ENCODE results near the gene DRD4. TPM values are rescaled to one million over a fixed set of nuclear protein-coding genes. Genes with fewer than 3 reads are reported as not detected.

Gene DRD4
- total RNA-seq, 1 donor from 2014 or later = 0.16 TPM

GRCh38 chr11:618856-619627 is 18.0 kb upstream of the DRD4 start:
- ATAC-seq (no peak), DNase-seq (ENCODE audit: missing footprints) (no peak)
- intact Hi-C loops (cut with DNase I) = loop anchor here (5.0 kb wide), 1 partner anchor 73 kb away; no protein-coding TSS in a partner anchor

- no peak for DNase-seq (ENCODE audit: missing footprints)
- no peak for ATAC-seq
- intact Hi-C loops (cut with DNase I) = loop anchor here (5.0 kb wide), 1 partner anchor 73 kb away; no protein-coding TSS in a partner anchor
These were observed 17.4 kb upstream of the DRD4 start for GRCh38 chr11:619628-620050.

GRCh38 chr11:620201-620600 is 16.9 kb upstream of the DRD4 start:
- DNase-seq (ENCODE audit: missing footprints) (no peak), ATAC-seq (no peak)
- intact Hi-C loops (cut with DNase I) = no loop called here

- no peak for DNase-seq (ENCODE audit: missing footprints)
- intact Hi-C loops (cut with DNase I) = no loop called here
These were observed 15.9 kb upstream of the DRD4 start for GRCh38 chr11:620935-621814.

GRCh38 chr11:621838-622237 is 15.2 kb upstream of the DRD4 start:
- ATAC-seq = no peak
- intact Hi-C loops (cut with DNase I) = no loop called here
- no peak for DNase-seq (ENCODE audit: missing footprints)

More at GRCh38 chr11:620935-621814, 15.9 kb upstream of the DRD4 start:
- no peak for ATAC-seq

- DNase-seq (ENCODE audit: missing footprints) = no peak
- no peak for ATAC-seq
- intact Hi-C loops (cut with DNase I) = no loop called here
These were observed 13.7 kb upstream of the DRD4 start for GRCh38 chr11:623349-623869.

GRCh38 chr11:623999-624704 is 12.9 kb upstream of the DRD4 start:
- intact Hi-C loops (cut with DNase I) = no loop called here
- ATAC-seq (no peak), DNase-seq (ENCODE audit: missing footprints) (no peak)

- intact Hi-C loops (cut with DNase I) = loop anchor here (5.0 kb wide), 1 partner anchor 68 kb away; no protein-coding TSS in a partner anchor
- DNase-seq (ENCODE audit: missing footprints) (peak; percentile 49), ATAC-seq (no peak)
These were observed 12.1 kb upstream of the DRD4 start, which contains the start of gene CDHR5 for GRCh38 chr11:624705-625635. CDHR5 (minus strand) TSS chr11:624955; CDS start chr11:624902, 53 bp downstream.

- DNase-seq (ENCODE audit: missing footprints) = peak; percentile 43
- intact Hi-C loops (cut with DNase I) = loop anchor here (5.0 kb wide), 1 partner anchor 68 kb away; no protein-coding TSS in a partner anchor
- no peak for ATAC-seq
These were observed 11.3 kb upstream of the DRD4 start for GRCh38 chr11:625636-626268.

GRCh38 chr11:626475-627307 is 10.4 kb upstream of the DRD4 start, which contains the start of gene SCT:
SCT (minus strand) TSS chr11:627181; CDS start chr11:627143, 38 bp downstream.
- intact Hi-C loops (cut with DNase I) = loop anchor here (5.0 kb wide), 1 partner anchor 69 kb away; no protein-coding TSS in a partner anchor
- peak; percentile 11 for DNase-seq (ENCODE audit: missing footprints)

GRCh38 chr11:627308-627576 is 9.8 kb upstream of the DRD4 start:
- DNase-seq (ENCODE audit: missing footprints) (peak; percentile 28), ATAC-seq (no peak)
- intact Hi-C loops (cut with DNase I) = loop anchor here (5.0 kb wide), 1 partner anchor 70 kb away; no protein-coding TSS in a partner anchor

More at GRCh38 chr11:626475-627307, 10.4 kb upstream of the DRD4 start, which contains the start of gene SCT:
- no peak for ATAC-seq

- no peak for ATAC-seq
- intact Hi-C loops (cut with DNase I) = loop anchor here (5.0 kb wide), 1 partner anchor 71 kb away; no protein-coding TSS in a partner anchor
- peak; percentile 55 for DNase-seq (ENCODE audit: missing footprints)
These were observed 9.0 kb upstream of the DRD4 start for GRCh38 chr11:628056-628455.

GRCh38 chr11:629237-629583 is 7.9 kb upstream of the DRD4 start:
- ATAC-seq (peak; percentile 41), DNase-seq (ENCODE audit: missing footprints) (peak; percentile 13)
- intact Hi-C loops (cut with DNase I) = loop anchor here (5.0 kb wide), 1 partner anchor 72 kb away; no protein-coding TSS in a partner anchor

- intact Hi-C loops (cut with DNase I) = no loop called here
- DNase-seq (ENCODE audit: missing footprints) (no peak), ATAC-seq (no peak)
These were observed 6.2 kb upstream of the DRD4 start for GRCh38 chr11:630871-631270.

GRCh38 chr11:635945-636510 is 1.0 kb upstream of the DRD4 start:
- intact Hi-C loops (cut with DNase I) = no loop called here
- no peak for ATAC-seq
- DNase-seq (ENCODE audit: missing footprints) = peak; percentile 16

GRCh38 chr11:637333-637592 is 194 bp downstream of the DRD4 start:
- DNase-seq (ENCODE audit: missing footprints) (no peak), ATAC-seq (no peak)
- intact Hi-C loops (cut with DNase I) = no loop called here

Measured in Right ventricle myocardium inferior (tissue), 1 donor.